ENCODE measurements around the gene DLGAP3. TPM values are rescaled to one million over a fixed set of nuclear protein-coding genes. Genes with fewer than 3 reads are reported as not detected.
"Not testable (repeated sequence)": the region's sequence is repeated elsewhere in the genome, so short reads cannot be mapped to it uniquely, and the experiment has no call there.

DLGAP3 gene
- total RNA-seq (2014; rRNA removed; shearing (Covaris generic)): 0.34 and 0.89 TPM in 2 replicates

- DNase-seq (ENCODE audit: low read depth): peak; percentile 39
Measured at GRCh38 chr1:34929497-34929852, at the start of gene DLGAP3. Gene DLGAP3 (minus strand): TSS chr1:34929650. CDS start chr1:34905383, 24,267 bp downstream.

DNA sequence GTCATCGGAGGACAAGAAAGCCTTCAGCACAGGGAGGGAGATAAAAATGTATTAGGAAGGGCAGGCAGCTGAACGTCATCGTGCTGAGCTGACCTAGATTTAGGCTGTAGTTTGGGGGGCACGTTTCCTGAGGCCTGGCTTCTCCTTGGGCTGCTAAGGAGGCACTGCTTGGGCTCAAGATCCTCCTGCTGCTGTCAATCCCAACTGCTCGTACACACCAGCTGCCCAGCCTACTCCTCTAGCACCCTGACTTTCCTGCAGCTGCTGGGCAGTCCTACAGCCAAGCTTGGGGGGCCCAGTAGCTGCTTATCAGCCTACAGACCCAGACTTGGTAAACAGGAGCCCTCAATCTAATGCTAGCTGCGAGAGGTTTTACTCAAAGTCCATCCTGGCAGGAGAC lies 49.5 kb upstream of the DLGAP3 start:
- DNase-seq (ENCODE audit: low read depth): no peak

- DNase-seq (ENCODE audit: low read depth): no peak
Measured at GRCh38 chr1:34977858-34978257, 48.4 kb upstream of the DLGAP3 start.

- no peak for DNase-seq (ENCODE audit: low read depth)
Measured at GRCh38 chr1:34977210-34977471, 47.7 kb upstream of the DLGAP3 start.

DNA sequence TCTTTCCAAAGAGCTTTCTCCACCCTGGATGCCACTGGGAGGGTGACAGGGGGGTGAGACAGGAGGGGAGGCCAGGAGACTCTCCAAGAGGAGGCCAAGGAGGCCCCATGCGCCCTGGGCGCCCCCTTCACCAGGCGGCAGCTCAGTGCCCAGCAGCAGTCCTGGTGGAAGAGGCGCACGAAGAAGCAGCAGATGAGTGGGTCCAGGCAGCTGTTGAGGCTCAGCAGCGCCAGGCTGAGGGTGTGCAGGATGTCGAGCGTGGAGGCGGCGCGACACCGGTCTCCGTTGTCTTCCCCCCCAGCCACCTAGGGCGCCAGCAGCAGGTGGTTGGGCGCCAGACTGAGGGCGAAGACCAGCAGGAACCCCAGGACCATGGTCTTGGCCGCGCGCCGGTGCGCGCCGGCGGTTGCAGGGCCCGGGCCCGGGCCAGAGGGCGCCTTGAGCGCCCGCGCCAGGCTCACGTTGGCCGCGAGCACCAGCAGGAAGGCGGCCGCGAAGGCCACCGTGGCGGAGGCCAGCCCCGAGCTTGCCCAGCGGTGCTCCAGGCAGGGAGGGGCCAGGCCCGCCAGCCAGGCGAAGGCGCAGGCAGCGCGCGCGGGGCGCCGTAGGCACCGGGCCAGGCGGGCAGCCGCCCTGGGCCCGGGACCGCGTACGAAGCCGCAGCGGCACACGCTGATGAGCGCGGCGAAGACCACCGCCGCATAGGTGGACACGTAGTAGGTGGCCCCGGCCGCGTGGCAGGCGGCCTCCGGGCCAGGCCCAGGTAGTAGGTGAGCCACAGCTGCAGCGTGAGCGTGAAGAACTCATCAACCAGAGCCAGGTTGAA lies 47.1 kb upstream of the DLGAP3 start:
- DNase-seq (ENCODE audit: low read depth): no peak

DNA sequence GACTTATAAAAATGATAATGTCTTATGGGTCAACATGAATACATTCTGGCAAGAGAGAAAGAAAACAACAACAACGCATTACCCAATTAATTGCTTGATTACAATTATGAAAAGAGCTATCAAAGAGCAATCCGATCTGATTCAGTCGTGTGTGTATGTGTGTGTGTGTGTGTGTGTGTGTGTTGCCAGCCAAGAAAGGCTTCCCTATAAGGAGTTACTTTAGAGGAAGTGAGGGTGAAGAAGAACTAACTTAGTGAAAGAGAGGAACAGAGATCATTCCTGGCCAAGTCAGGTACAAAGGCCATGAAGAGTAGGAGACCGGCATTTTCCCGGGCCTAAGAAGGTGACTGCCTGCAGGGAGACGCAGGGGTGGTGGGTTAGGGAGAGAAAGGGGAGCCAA lies 46.3 kb upstream of the DLGAP3 start:
- DNase-seq (ENCODE audit: low read depth): no peak

DNA sequence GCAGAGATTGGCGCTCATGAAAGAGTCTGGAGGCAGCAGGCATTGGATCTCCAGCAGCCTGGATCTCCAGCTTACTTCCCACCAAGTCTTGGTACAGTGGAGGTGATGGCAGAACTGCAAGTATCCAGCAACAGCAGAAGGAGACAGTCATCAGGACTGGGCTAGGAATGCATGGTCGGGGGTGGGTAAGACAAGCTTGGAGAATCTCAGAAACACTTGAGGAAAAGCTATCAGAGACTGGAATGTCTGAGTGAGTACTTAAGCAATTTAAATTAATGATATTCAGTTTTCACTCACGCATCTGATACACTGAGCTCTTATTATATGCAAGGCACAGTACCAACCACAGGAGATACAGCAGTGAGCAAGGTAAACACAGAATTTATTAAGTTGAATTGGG lies 45.9 kb upstream of the DLGAP3 start:
- DNase-seq (ENCODE audit: low read depth): no peak

- DNase-seq (ENCODE audit: low read depth): no peak
Measured at GRCh38 chr1:34974626-34975025, 45.2 kb upstream of the DLGAP3 start.

- DNase-seq (ENCODE audit: low read depth): no peak
Measured at GRCh38 chr1:34973326-34973725, 43.9 kb upstream of the DLGAP3 start.

DNA sequence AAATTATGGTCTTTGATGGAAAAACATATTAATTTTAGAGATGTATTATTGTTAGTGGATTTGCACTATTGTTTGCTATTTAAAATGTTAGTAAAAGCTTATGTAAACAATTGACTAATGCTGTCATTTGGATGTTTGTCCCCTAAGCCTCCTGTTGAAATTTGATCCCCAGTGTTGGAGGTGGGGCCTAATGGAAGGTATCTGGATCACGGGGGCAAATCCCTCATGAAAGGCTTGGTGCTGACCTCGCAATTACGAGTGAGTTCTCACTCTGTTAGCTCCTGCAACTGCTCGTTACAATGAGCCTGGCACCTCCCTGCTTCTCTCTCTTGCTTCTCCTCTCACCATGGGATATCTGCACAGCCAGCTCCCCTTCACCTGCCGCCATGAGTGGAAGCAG lies 41.4 kb upstream of the DLGAP3 start:
- DNase-seq (ENCODE audit: low read depth): no peak

- DNase-seq (ENCODE audit: low read depth): no peak
Measured at GRCh38 chr1:34970220-34970735, 40.8 kb upstream of the DLGAP3 start.

- DNase-seq (ENCODE audit: low read depth): not testable (repeated sequence)
Measured at GRCh38 chr1:34968297-34968696, 38.8 kb upstream of the DLGAP3 start.

GRCh38 chr1:34967672-34968071 lies 38.2 kb upstream of the DLGAP3 start:
- not testable (repeated sequence) for DNase-seq (ENCODE audit: low read depth)

DNA sequence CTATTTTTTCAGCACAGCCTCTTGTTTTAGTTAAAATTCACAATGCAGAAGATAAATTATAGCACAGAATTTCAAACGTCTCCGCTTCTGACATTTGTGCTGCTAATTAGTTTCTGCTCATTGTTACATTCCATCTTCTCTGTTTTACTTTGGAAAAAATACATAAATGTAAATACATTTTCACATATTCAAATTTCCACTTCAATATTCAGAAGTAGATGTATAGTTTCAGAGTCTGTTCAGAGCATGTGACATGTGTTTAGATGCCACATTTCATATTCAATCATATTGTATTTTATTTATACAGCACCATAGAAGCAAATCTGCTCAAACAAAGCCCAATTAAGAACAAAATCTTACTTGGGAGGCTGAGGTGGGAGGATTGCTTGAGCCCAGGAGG lies 36.1 kb upstream of the DLGAP3 start:
- DNase-seq (ENCODE audit: low read depth): no peak

DNA sequence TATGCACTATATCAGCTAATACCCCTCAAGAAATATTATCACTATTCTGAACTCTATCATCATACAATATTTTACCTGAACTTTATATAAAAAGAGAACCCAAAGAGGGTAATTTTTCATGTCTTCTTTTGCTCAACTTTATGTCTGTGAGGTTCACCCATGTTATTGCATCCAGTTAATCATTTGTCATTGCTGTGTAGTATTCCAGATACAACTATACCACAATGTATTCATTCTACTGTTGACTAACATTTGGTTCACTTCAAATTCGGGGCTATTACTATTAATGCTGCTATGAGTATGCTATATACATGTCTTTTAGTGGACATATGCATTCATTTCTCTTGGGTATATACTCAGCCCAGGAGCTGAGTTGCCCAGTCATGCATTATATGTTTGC lies 21.0 kb upstream of the DLGAP3 start:
- DNase-seq (ENCODE audit: low read depth): no peak

DNA sequence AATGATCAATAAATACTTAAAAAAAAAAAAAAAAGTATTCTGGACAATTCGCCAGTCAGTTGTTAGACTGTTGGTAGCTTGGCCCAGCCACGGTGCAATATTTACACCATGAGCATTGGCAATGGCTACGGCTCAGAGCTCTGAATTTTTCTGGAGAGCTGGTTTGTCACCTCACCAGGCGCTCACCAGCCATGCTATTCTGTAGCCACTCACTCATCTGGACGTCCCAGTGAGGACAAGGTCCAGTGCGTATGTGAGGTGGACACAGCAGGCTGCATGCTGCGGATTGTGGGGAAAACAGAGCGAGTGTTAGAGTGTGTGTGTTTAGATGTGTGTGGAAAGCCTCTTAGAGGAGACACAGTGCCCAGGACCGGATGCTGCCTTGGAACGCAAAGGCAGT lies 19.3 kb upstream of the DLGAP3 start:
- DNase-seq (ENCODE audit: low read depth): not testable (repeated sequence)

GRCh38 chr1:34947641-34948314 lies 18.3 kb upstream of the DLGAP3 start:
- not testable (repeated sequence) for DNase-seq (ENCODE audit: low read depth)

DNA sequence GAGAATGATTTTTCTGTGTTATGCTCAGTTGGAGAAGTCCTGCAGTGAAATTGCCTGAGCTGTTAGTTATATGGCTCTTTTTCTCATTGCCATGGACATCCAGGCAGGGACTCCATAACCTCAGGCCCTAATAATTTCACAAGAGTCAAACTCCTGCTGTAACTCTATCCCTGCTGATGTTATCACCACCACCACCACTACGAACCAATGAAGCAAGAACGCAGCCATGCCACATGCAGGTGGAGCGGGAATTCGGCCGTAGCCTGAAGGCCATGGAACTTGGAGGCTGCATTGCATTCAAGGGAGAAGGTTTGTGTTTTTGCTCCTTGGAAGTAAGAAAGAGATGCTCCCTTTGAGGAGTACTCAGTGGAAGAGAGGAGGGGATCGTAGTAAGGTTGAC lies 16.8 kb upstream of the DLGAP3 start:
- no peak for DNase-seq (ENCODE audit: low read depth)

DNA sequence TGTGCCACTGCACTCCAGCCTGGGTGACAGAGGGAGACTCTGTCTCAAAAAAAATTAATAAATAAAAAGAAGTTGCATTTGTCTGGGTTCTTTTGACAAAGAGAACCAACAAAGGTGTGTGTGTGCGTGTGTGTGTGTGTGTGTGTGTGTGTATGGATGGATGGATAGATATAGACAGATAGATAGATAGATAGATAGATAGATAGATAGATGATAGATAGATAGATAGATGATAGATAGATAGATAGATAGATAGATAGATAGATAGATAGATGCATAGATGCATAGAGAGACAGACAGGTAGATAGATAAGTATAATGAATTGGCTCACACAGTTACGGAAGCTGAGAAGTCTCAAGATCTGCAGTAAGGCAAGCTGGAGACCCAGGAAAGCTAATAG lies 12.3 kb upstream of the DLGAP3 start:
- DNase-seq (ENCODE audit: low read depth): not testable (repeated sequence)

DNA sequence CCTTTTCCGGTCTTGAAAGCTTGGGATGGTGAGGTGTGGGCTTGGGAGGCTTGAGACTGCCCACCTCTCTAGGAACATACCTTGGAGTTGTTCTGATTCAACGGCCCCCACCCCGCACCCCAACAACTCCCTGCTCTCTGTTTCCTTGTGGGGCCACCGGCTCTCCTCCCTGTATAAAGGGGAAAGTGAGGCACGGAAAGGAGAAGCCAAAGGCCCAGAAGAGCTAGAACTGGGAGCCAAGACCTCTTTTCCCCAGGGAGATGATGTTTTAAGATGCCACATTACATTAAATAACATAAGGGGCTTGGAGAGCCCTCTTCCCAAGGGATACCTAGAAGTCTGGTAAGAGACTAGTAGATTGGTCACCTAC lies 1.2 kb upstream of the DLGAP3 start:
- no peak for DNase-seq (ENCODE audit: low read depth)

DNA sequence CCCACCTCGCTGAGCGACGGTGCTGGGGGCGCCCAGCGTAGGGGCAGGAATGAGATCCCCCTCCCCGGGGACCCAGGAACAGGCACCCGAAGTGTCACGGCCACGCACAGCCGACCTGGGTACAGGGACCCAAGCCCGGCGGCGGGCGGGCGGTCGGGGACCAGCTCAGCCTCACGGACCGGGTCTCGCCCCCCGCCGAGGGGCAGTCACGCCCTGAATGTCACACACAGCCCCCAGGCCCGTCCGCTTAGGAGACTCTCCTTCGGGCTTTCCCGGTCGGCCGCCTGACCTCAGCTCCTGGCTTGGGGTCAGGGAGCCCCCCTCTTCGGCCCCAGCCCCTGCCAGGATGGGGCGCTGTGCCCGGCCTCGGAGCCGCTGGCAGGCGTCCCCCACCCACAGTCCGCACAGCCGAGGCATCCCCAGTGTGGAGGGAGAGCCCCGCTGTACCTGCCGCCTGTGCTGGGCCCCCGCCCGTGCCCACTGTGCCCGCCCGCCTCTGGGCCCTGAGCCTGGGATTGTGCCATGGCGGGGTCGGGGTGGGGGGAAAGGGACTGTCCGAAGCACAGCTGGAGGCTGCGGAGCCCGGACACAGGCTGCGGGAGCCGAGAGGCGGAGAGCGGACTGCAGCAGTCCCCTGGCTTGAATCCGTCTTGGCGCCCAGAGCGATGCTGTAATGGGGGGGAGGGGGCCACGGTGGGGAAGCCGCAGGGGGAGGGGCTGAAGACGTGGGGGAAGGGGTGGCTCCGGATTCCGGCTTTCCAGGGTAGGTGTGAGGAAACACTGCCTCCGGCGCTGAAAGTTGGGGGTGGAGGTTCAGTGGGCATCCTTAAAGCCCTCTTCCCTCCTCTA lies 627 bp upstream of the DLGAP3 start:
- DNase-seq (ENCODE audit: low read depth): no peak

DNA sequence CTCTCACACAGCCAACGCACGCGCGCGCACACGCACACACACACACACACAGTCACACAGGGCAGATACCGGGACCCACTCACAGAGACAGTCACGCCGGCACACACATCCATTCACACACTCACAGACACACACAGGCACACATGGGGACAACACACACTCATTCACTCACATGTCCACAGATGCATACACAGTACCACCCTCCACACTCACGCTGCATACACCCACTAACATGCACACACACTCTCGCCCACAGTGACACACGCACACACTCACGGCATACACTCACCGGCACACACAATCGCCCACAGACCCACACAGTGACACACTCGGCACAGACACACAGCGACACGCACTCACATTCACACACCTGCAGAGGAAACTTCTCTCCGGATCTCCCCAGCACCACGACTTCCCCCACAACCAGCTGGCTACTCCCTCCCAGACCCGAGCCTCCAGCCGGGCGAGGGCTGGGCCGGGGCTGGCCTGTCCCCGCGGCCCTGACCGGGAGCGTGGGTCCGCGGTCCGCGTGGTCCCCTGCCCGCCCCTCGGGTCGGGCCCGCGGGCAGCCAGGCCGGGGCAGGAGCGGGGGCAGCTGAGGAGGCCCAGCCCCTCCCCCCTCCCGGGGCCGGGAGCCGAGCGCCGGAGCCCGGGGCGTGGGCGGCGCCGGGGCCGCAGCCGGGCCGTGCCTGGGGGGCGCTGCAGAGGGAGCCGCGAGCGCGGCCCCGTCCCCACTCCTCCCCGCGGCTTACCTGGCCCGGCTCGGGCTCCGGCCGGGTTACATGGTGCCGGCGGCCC lies 552 bp downstream of the DLGAP3 start:
- DNase-seq (ENCODE audit: low read depth): no peak

Measured in Daoy (cell line).